Body of pancreas (tissue), 4 donors: ENCODE measurements around the gene AKT3. TPM values are rescaled to one million over a fixed set of nuclear protein-coding genes. Genes with fewer than 3 reads are reported as not detected.

Experiments
- ATAC-seq: fragments of 150-250 bp; one replicate; pipeline ENCODE4 v1.9.1; 2016
- DNase-seq, 4 donors: peaks; one replicate each; pipeline ENCODE4 v3.0.0-alpha.2; 2019
- H3K27ac ChIP-seq, 4 donors: fragments of 200-600 bp; sonication (generic); 1 replicate in 3 of 4; 2 replicates in 1 of 4; pipeline versions ENCODE4 v1.5.1 to v1.6.1; 2016 to 2019; ENCODE audit warnings: mild to moderate bottlenecking in 1 of 4, mixed read lengths in 1 of 4, moderate library complexity in 1 of 4
- H3K27me3 ChIP-seq, 2 donors: fragments of 200-600 bp; sonication (generic); one replicate each; pipeline ENCODE4 v1.6.0; 2016; ENCODE audit warnings: mild to moderate bottlenecking in 1 of 2
- H3K36me3 ChIP-seq, 2 donors: fragments of 200-600 bp; sonication (generic); replicated peaks in 1 of 2; 2 replicates each; pipeline ENCODE4 v1.5.1; 2016; ENCODE audit warnings: low read depth in 2 of 2; ENCODE audit not compliant: insufficient read depth in 1 of 2
- H3K4me1 ChIP-seq: fragments of 200-600 bp; sonication (generic); one replicate; pipeline ENCODE4 v1.6.0; 2016
- H3K4me3 ChIP-seq, 2 donors: fragments of 200-600 bp; sonication (generic); 1 replicate in 1 of 2; 2 replicates in 1 of 2; pipeline ENCODE4 v1.5.1; 2016 to 2019
- H3K9me3 ChIP-seq, 3 donors: fragments of 200-600 bp; sonication (generic); 1 replicate in 2 of 3; 2 replicates in 1 of 3; pipeline ENCODE4 v1.5.1; 2016
- POLR2A ChIP-seq, 3 donors: fragments of 450-650 bp; IDR thresholded peaks; one replicate each; pipeline ENCODE4 v1.6.1; 2016; ENCODE audit warnings: antibody characterized with exemption in 3 of 3, mild to moderate bottlenecking in 2 of 3
- WGBS, 2 donors: methylation state at CpG; one replicate each; pipeline ENCODE4 v1.1.5; 2017; 5-methylcytosine and 5-hydroxymethylcytosine counted together
- intact Hi-C: fragments of 100-400 bp; cut with DNase I; formaldehyde crosslinking; loops from one replicate; pipeline ENCODE4 v1.15.1; 2023
- total RNA-seq, 2 donors: library from RNA; depleted of rRNA; stranded (reverse); fragments of >200 nt; gene quantifications; one replicate each; pipeline ENCODE4 v1.1.0, GENCODE V29; 2016
- TF ChIP-seq, protein P1 (sequence below), 7 experiments: fragments of 450-650 bp in 4 of 7; fragments of 200-600 bp in 3 of 7; sonication (generic) in 3 of 7; IDR thresholded peaks; one replicate each; pipeline ENCODE4 v1.5.1; 2016 to 2019; ENCODE audit warnings: antibody characterized with exemption in 7 of 7

The AKT3 gene
- total RNA-seq, 2 donors from 2014 or later, result 14.0 to 24.7 TPM

DNA sequence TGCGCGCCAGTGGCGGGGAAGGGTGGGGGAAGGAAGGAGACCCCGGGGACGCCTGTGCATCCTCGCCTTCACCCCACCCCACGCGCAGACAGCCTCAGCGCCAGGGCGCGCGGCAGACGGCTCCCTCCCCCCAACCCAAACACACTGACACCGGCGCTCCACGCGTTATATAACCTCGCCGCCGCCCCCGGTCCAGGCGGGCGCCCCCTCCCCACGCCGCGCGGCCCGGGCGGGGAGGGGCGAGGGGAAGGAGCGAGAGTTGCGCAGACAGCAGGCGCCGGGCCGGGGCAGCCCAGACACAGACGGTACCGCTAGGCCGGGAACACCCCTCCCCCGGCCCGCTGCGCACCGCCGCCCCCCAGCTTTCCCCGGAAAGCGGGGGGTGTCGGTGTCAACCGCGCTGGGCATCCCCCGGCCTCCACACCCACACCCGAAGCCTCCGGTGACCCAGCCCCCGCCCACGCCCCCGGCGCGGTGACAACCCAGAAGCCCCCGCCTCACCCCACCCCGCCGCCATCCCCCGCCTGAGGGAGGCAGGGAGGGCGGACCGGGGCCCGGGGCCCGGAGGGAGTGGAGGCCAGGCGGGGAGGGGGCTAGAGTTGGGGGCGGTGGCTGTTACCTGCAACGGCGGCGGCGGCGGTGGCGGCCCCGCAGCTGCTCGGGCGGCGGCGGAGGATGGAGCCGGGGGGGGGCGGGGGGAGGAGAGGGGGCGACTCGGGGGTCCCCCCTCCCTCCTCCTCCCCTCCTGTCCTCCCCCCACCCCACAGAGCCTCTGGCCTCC, 432 bp downstream of the AKT3 start:
- Histone ChIP-seq H3K27ac (peak overlapping the region; percentile 78 to 94 (median 87)), H3K27me3 (no peaks in the 10 kb centered on the region), H3K4me1 (peaks cover 16% of the 10 kb centered on the region), H3K36me3 (no peaks in the 10 kb centered on the region), H3K4me3 (peak overlapping the region; percentile 41 to 77), H3K9me3 (no peaks in the 10 kb centered on the region)
- no peak for TF ChIP-seq POLR2A (IDR thresholded peaks at IDR 0.05)
- TF ChIP-seq, protein P1, sequence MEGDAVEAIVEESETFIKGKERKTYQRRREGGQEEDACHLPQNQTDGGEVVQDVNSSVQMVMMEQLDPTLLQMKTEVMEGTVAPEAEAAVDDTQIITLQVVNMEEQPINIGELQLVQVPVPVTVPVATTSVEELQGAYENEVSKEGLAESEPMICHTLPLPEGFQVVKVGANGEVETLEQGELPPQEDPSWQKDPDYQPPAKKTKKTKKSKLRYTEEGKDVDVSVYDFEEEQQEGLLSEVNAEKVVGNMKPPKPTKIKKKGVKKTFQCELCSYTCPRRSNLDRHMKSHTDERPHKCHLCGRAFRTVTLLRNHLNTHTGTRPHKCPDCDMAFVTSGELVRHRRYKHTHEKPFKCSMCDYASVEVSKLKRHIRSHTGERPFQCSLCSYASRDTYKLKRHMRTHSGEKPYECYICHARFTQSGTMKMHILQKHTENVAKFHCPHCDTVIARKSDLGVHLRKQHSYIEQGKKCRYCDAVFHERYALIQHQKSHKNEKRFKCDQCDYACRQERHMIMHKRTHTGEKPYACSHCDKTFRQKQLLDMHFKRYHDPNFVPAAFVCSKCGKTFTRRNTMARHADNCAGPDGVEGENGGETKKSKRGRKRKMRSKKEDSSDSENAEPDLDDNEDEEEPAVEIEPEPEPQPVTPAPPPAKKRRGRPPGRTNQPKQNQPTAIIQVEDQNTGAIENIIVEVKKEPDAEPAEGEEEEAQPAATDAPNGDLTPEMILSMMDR (IDR thresholded peaks at IDR 0.05), result no peak
- intact Hi-C loops, result no loop called here
- 0 to 1% methylated on average over 14 to 41 of the region's 81 CpGs for WGBS, 2 donors
- DNase-seq (peak; percentile 6 to 23 (median 17)), ATAC-seq (peak; percentile 15)

DNA sequence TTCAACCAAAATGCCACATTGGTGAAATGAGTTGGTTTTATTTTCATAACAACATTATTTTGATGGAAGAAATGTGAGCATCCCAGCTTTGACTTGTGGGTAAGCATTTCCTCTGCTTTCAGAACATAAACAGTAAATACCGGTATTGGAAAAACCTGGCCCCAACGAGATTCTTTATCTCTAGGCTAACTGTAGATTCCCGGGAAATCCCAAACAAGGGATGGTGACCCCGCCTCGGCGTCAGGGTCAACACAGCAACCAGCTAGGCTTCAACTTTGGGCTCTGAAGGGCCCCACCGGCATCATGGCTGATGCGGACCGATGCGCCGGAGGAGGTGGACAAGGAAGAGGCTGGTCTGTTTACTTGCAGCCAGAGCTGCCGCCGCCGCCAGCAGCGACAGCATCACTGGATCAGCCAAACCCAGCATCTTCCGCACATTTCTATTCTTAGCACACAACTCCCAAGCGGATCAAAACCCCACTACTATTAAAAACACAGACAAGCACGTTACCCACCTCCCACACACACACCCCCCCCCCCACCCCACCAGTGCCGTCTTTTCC, 1.1 kb downstream of the AKT3 start:
- H3K36me3 ChIP-seq, result no peaks in the 10 kb centered on the region
- peak; percentile 7 for ATAC-seq
- no peaks in the 10 kb centered on the region for H3K27me3 ChIP-seq
- H3K4me1 ChIP-seq, result peaks cover 16% of the 10 kb centered on the region
- TF ChIP-seq, protein P1 (IDR thresholded peaks at IDR 0.05), result no peak
- peak in 2 of 3 donors; percentile 29 to 30 for TF ChIP-seq POLR2A (IDR thresholded peaks at IDR 0.05)
- peak overlapping the region; percentile 78 to 94 (median 87) for H3K27ac ChIP-seq
- peak overlapping the region; percentile 41 to 77 for H3K4me3 ChIP-seq
- intact Hi-C loops, result no loop called here
- 1% methylated on average over 12 to 19 of the region's 19 CpGs for WGBS, 2 donors
- no peaks in the 10 kb centered on the region for H3K9me3 ChIP-seq
- peak; percentile 19 to 49 (median 37) for DNase-seq

GRCh38 chr1:243848165-243848857, 1.7 kb downstream of the AKT3 start:
- intact Hi-C loops, result no loop called here
- TF ChIP-seq, protein P1 (IDR thresholded peaks at IDR 0.05), result no peak
- no peak for TF ChIP-seq POLR2A (IDR thresholded peaks at IDR 0.05)
- Histone ChIP-seq H3K4me1 (peaks cover 16% of the 10 kb centered on the region), H3K9me3 (no peaks in the 10 kb centered on the region), H3K36me3 (no peaks in the 10 kb centered on the region), H3K27ac (peak overlapping the region in 2 of 4 donors; percentile 93 to 94), H3K4me3 (no peak overlapping the region), H3K27me3 (no peaks in the 10 kb centered on the region)
- ATAC-seq, result no peak
- DNase-seq, result no peak
- WGBS, 2 donors, result 46 to 53% methylated on average over 5 of the region's 5 CpGs

DNA sequence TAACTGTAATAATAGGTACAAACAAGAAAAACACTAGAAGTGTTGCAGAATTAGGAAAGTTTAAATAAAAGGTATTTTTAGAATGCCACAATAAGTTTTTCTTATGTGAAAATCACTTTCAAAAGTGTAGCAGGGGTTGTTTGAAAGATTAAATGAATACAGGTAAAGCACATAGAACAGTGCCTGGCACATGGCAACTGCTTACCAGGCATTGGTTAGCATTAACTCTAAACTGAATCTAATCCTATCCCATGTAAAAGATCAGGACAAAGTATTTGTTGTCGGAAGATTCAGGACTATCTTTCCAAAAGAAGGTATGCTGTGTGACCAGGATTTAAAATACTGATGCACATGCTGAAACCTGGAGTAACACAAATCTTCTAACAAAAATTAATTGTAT, 3.3 kb downstream of the AKT3 start:
- ATAC-seq (no peak), DNase-seq (no peak)
- Histone ChIP-seq H3K4me3 (no peak overlapping the region), H3K36me3 (no peaks in the 10 kb centered on the region), H3K9me3 (no peaks in the 10 kb centered on the region), H3K27ac (no peak overlapping the region), H3K4me1 (peaks cover 16% of the 10 kb centered on the region), H3K27me3 (no peaks in the 10 kb centered on the region)
- WGBS, 2 donors, result 90 to 100% methylated on average over 1 of the region's 1 CpG
- intact Hi-C loops, result no loop called here
- TF ChIP-seq, protein P1 (IDR thresholded peaks at IDR 0.05), result no peak
- TF ChIP-seq POLR2A (IDR thresholded peaks at IDR 0.05), result no peak
